MM.1S (cell line): ENCODE measurements around the gene OSBPL1A.

ENCODE experiments used
- CTCF ChIP-seq: fragments of 300-600 bp; sonication (generic); IDR thresholded peaks from 2 replicates; pipeline ENCODE4 v1.5.1; 2016; ENCODE audit warnings: antibody characterized with exemption, low read length, mixed read lengths
- EZH2 ChIP-seq: fragments of 300-600 bp; sonication (generic); optimal IDR thresholded peaks from 2 replicates; pipeline ENCODE3; 2017; ENCODE audit warnings: low read depth, mild to moderate bottlenecking, antibody characterized with exemption, low read length, mixed read lengths
- EZH2phosphoT487 ChIP-seq: fragments of 300-600 bp; sonication (generic); IDR thresholded peaks from 2 replicates; pipeline ENCODE4 v1.6.1; 2018; ENCODE audit warnings: antibody characterized with exemption, low read length

- no peak for TF ChIP-seq CTCF
- no peak for TF ChIP-seq EZH2phosphoT487
- no peak for TF ChIP-seq EZH2
These were observed 200.2 kb downstream of the OSBPL1A start for GRCh38 chr18:24197412-24197811.
